ENCODE results near the gene DNM3. TPM values are rescaled to one million over a fixed set of nuclear protein-coding genes. Genes with fewer than 3 reads are reported as not detected.

DNM3 gene
- total and polyA plus RNA-seq, 2 donors (not counting 3 experiments of a cell fraction or from before 2014, with no cell fraction given) = 1.4 to 2.5 TPM

- H4K20me1 ChIP-seq (replicated peaks; ENCODE audit: control insufficient read depth, extremely low read depth, insufficient read depth, low read length) = no peaks in the 10 kb centered on the region
- H3K36me3 ChIP-seq (ENCODE audit: control insufficient read depth in 2 of 2, extremely low read depth in 1 of 2, insufficient read depth in 2 of 2, low read length in 2 of 2) = no peaks in the 10 kb centered on the region
- peaks cover 7% of the 10 kb centered on the region for H3K4me1 ChIP-seq (ENCODE audit: control insufficient read depth, extremely low read depth, insufficient read depth, low read length)
- no TSS peak for BruUV-seq (replicated peaks)
- no peak for FAIRE-seq
- POLR2A ChIA-PET = no interaction called here
- H3K79me2 ChIP-seq (ENCODE audit: control insufficient read depth, insufficient read depth, low read length) = no peaks in the 10 kb centered on the region
- no peak overlapping the region for H3K4me3 ChIP-seq (replicated peaks in 1 of 3; ENCODE audit: insufficient read depth in 1 of 3, low read depth in 1 of 3, low read length in 3 of 3)
- H3K4me2 ChIP-seq (ENCODE audit: insufficient read depth, low read length) = no peak overlapping the region
- no peak overlapping the region for H3K27ac ChIP-seq (ENCODE audit: insufficient read depth, low read depth, low read length)
- DNase-seq (ENCODE audit: low read depth, low spot score) = no peak
- no peak overlapping the region for H3K9ac ChIP-seq (replicated peaks; ENCODE audit: extremely low read depth, insufficient read depth, low read length)
- H3K9me1 ChIP-seq (replicated peaks; ENCODE audit: control insufficient read depth, extremely low read depth, insufficient read depth, low read length) = no peaks in the 10 kb centered on the region
- intact Hi-C loops (cut with micrococcal nuclease) (no loop called here), dilution Hi-C loops (cut with MboI; ENCODE audit: extremely low pct_ligation_motif_present, low sequenced_read_pairs) (no loop called here)
- TF ChIP-seq JUN (IDR thresholded peaks at IDR 0.05; ENCODE audit: borderline replicate concordance, insufficient read depth, insufficient read length, low read depth) (no peak), EZH2 (IDR thresholded peaks at IDR 0.05; ENCODE audit: borderline replicate concordance, low read depth, low read length, severe bottlenecking) (no peak), MYC (IDR thresholded peaks at IDR 0.05; ENCODE audit: low read depth, low read length) (no peak), CTCF (IDR thresholded peaks at IDR 0.05; ENCODE audit: extremely low read depth in 1 of 2, insufficient read depth in 1 of 2, low read depth in 1 of 2, low read length in 2 of 2) (no peak), POLR2A (IDR thresholded peaks at IDR 0.05; ENCODE audit: low read depth, low read length) (no peak), POLR2AphosphoS5 (IDR thresholded peaks at IDR 0.05; ENCODE audit: insufficient read depth, low read depth, low read length) (no peak), FOS (IDR thresholded peaks at IDR 0.05; ENCODE audit: borderline replicate concordance, insufficient read depth, low read length) (no peak), GATA2 (IDR thresholded peaks at IDR 0.05; ENCODE audit: insufficient read depth, insufficient read length, low read depth, low read length) (no peak)
- TF ChIP-seq, protein P1, sequence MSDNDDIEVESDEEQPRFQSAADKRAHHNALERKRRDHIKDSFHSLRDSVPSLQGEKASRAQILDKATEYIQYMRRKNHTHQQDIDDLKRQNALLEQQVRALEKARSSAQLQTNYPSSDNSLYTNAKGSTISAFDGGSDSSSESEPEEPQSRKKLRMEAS (IDR thresholded peaks at IDR 0.05; ENCODE audit: insufficient read depth, insufficient read length) = no peak
- H2AFZ ChIP-seq (ENCODE audit: low read depth, low read length) = no peak overlapping the region
- CTCF ChIA-PET = interaction anchor here (1.3 kb wide), 1 partner anchor 183 kb away, joined by 4 read pairs; no protein-coding TSS in a partner anchor
- no peaks in the 10 kb centered on the region for H3K27me3 ChIP-seq (ENCODE audit: control insufficient read depth in 2 of 2, insufficient read depth in 2 of 2, low read length in 2 of 2)
- H3K9me3 ChIP-seq (replicated peaks; ENCODE audit: control insufficient read depth, insufficient read depth, low read length) = no peaks in the 10 kb centered on the region
Measured at GRCh38 chr1:172185996-172186395, 344.7 kb downstream of the DNM3 start.
